NCI-H2227 (cell line): ENCODE measurements around the gene STARD9.
"Not testable (repeated sequence)": the region's sequence is repeated elsewhere in the genome, so short reads cannot be mapped to it uniquely, and the experiment has no call there.

Source experiments
- DNase-seq: peaks from one replicate; lab custom pipeline; 2025; ENCODE audit not compliant: unreplicated experiment; lab: John Stamatoyannopoulos, UW

Gene STARD9

GRCh38 chr15:42575188-42576039, at the start of gene STARD9:
TSS of gene STARD9 (plus strand) at chr15:42575606. CDS start at chr15:42575716, 110 bp downstream.
- peak; percentile 97 for DNase-seq

GRCh38 chr15:42528970-42529369, 46.4 kb upstream of the STARD9 start:
- no peak for DNase-seq

GRCh38 chr15:42533246-42533645, 42.2 kb upstream of the STARD9 start:
- no peak for DNase-seq

- no peak for DNase-seq
Observed at GRCh38 chr15:42544853-42545629, 30.4 kb upstream of the STARD9 start.

GRCh38 chr15:42547918-42548248, 27.5 kb upstream of the STARD9 start:
- no peak for DNase-seq

- peak; percentile 90 for DNase-seq
Observed at GRCh38 chr15:42548249-42549031, 27.0 kb upstream of the STARD9 start, which contains the start of the genes HAUS2 and LRRC57. TSS of gene HAUS2 (plus strand) at chr15:42548838. CDS start at chr15:42548873, 35 bp downstream. TSS of gene LRRC57 (minus strand) at chr15:42548793. CDS start at chr15:42548434, 359 bp downstream.

GRCh38 chr15:42549032-42549491, 26.3 kb upstream of the STARD9 start:
- peak; percentile 37 for DNase-seq

- DNase-seq, result no peak
Observed at GRCh38 chr15:42549741-42550392, 25.5 kb upstream of the STARD9 start.

GRCh38 chr15:42553554-42553953, 21.9 kb upstream of the STARD9 start:
- no peak for DNase-seq

- not testable (repeated sequence) for DNase-seq
Observed at GRCh38 chr15:42556550-42557207, 18.7 kb upstream of the STARD9 start.

GRCh38 chr15:42558739-42559138, 16.7 kb upstream of the STARD9 start:
- no peak for DNase-seq

- peak; percentile 33 for DNase-seq
Observed at GRCh38 chr15:42576040-42576594, 711 bp downstream of the STARD9 start.

GRCh38 chr15:42576776-42577175, 1.4 kb downstream of the STARD9 start:
- DNase-seq, result no peak

- no peak for DNase-seq
Observed at GRCh38 chr15:42577514-42578031, 2.2 kb downstream of the STARD9 start.

- DNase-seq, result no peak
Observed at GRCh38 chr15:42578984-42579537, 3.7 kb downstream of the STARD9 start.

GRCh38 chr15:42581272-42581730, 5.9 kb downstream of the STARD9 start:
- peak; percentile 85 for DNase-seq

GRCh38 chr15:42582569-42583375, 7.4 kb downstream of the STARD9 start:
- DNase-seq, result no peak
